ENCODE measurements around the gene TRIM31.

DNA sequence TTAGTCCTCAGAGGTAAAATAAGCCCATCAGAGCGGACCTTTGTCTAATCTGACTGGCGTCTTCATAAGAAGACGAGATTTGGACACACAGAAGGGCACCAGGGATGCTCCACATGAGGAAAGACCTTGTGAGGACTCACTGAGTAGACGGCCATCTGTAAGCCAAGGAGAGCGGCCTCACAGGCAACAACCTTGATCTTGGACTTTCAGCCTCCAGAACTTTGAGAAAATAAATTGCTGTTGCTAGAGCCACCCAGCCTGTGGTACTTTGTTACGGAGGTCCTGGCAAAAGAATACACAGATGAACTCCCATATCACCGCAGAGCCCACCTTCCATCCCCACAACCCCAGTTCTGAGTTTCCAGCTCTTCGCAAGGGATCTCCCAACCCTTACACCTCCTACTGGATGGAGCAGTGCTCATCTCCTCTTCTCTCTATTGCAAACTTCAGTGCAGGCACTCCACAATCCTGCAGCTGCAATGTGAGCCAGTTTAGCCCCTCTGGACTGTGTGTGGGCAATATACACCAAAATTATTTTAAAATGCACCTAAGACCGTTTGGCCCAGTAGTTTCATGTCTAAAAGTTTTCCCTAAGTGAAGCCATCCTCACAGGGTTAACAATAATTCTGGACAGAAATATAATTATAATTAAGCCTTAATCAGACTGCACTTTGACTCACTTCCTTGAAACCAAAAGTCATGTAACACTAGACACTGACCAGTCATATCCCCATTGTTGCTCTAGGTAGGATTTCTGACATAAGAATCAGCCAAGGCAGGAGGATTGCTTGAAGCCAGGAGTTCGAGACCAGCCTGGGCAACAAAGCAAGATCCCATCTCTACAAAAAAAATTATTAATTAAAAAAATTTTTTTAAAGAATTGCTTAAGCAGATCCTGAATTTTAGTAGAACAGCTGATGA is 8.8 kb upstream of the TRIM31 start:
- TF ChIP-seq CTCF (IDR thresholded peaks at IDR 0.05) (no peak), EP300 (IDR thresholded peaks at IDR 0.05) (no peak), POLR2A (IDR thresholded peaks at IDR 0.05) (no peak), POLR2AphosphoS5 (IDR thresholded peaks at IDR 0.05) (no peak)
